B cell (primary cell): ENCODE data around the gene SHISA2. TPM values are rescaled to one million over a fixed set of nuclear protein-coding genes. Genes with fewer than 3 reads are reported as not detected.

Source experiments
- ATAC-seq: fragments of 200-7000 bp; cut with Tn5 transposase; one replicate; pipeline ENCODE4 v1.10.0; 2021; ENCODE audit warnings: low read depth, mild to moderate bottlenecking, moderate number of reproducible peaks, moderate library complexity
- CTCF ChIA-PET: fragments of 350-600 bp; sonication (Branson Sonifier 250); formaldehyde crosslinking; loops from one replicate; lab custom pipeline; 2021; ENCODE audit warnings: antibody characterized with exemption, inconsistent platforms; lab: Charles Lee
- POLR2A ChIA-PET: fragments of 350-600 bp; sonication (Branson Sonifier 250); formaldehyde crosslinking; loops from one replicate; lab custom pipeline; 2021; ENCODE audit warnings: antibody characterized with exemption; lab: Charles Lee
- DNase-seq: peaks from one replicate; pipeline ENCODE4 v3.0.0; 2013
- H2AFZ ChIP-seq: 2 replicates; pipeline ENCODE4 v1.6.1; 2012; ENCODE audit warnings: mild to moderate bottlenecking, low read depth, low read length; ENCODE audit not compliant: insufficient read depth, poor library complexity, severe bottlenecking
- H3K27ac ChIP-seq, 2 donors: 1 replicate in 1 of 2; 2 replicates in 1 of 2; pipeline ENCODE4 v1.5.1; 2012 to 2013; ENCODE audit warnings: low read length in 2 of 2, mild to moderate bottlenecking in 2 of 2, moderate library complexity in 1 of 2
- H3K27me3 ChIP-seq, 4 experiments: fragments of 200-600 bp in 1 of 4; sonication (generic) in 1 of 4; replicated peaks in 1 of 4; 1 replicate in 2 of 4; 2 replicates in 2 of 4; pipeline versions ENCODE4 v1.6.1 to v1.7.0; 2013 to 2016; ENCODE audit warnings: low read length in 3 of 4, mild to moderate bottlenecking in 2 of 4, mixed read lengths in 1 of 4, moderate library complexity in 1 of 4; ENCODE audit not compliant: insufficient read depth in 4 of 4, control insufficient read depth in 3 of 4; ENCODE audit errors: control extremely low read depth in 1 of 4
- H3K36me3 ChIP-seq, 2 experiments: replicated peaks in 1 of 2; 1 replicate in 1 of 2; 2 replicates in 1 of 2; pipeline versions ENCODE4 v1.6.1 to v1.7.1; 2013; ENCODE audit warnings: low read length in 1 of 2; ENCODE audit not compliant: insufficient read depth in 2 of 2, control insufficient read depth in 1 of 2; ENCODE audit errors: control extremely low read depth in 1 of 2, extremely low read depth in 1 of 2
- H3K4me1 ChIP-seq, 2 donors: fragments of 200-600 bp in 1 of 2; sonication (generic) in 1 of 2; 1 replicate in 1 of 2; 2 replicates in 1 of 2; pipeline versions ENCODE4 v1.5.1 to v1.6.1; 2013 to 2017; ENCODE audit warnings: low read length in 2 of 2; ENCODE audit not compliant: control insufficient read depth in 2 of 2, insufficient read depth in 2 of 2
- H3K4me2 ChIP-seq: replicated peaks from 2 replicates; pipeline ENCODE3; 2012; ENCODE audit warnings: mild to moderate bottlenecking, low read depth, low read length; ENCODE audit not compliant: poor library complexity, severe bottlenecking
- H3K4me3 ChIP-seq, 5 experiments: fragments of 200-600 bp in 1 of 5; sonication (generic) in 1 of 5; 1 replicate in 3 of 5; 2 replicates in 2 of 5; pipeline versions ENCODE4 v1.5.1 to v1.7.0; 2011 to 2016; ENCODE audit warnings: low read length in 4 of 5, mild to moderate bottlenecking in 4 of 5, low read depth in 2 of 5, control low read depth in 1 of 5, moderate library complexity in 1 of 5; ENCODE audit not compliant: insufficient read depth in 1 of 5; ENCODE audit errors: control extremely low read depth in 1 of 5, extremely low read depth in 1 of 5
- H3K79me2 ChIP-seq: fragments of 200-600 bp; sonication (generic); one replicate; pipeline ENCODE4 v1.6.0; 2016; ENCODE audit warnings: low read length; ENCODE audit not compliant: control insufficient read depth, insufficient read depth
- H3K9ac ChIP-seq: fragments of 200-600 bp; sonication (generic); 2 replicates; pipeline ENCODE4 v1.6.1; 2017; ENCODE audit warnings: mild to moderate bottlenecking, low read length, moderate library complexity
- H3K9me3 ChIP-seq, 3 donors: one replicate each; pipeline versions ENCODE4 v1.6.1 to v1.7.1; 2013; ENCODE audit warnings: low read length in 2 of 3; ENCODE audit not compliant: control insufficient read depth in 2 of 3, insufficient read depth in 1 of 3; ENCODE audit errors: control extremely low read depth in 1 of 3
- H4K20me1 ChIP-seq: 2 replicates; pipeline ENCODE4 v1.6.0; 2012; ENCODE audit warnings: mild to moderate bottlenecking, low read length; ENCODE audit not compliant: insufficient read depth, control insufficient read depth, poor library complexity, severe bottlenecking
- H3K27ac Mint-ChIP-seq: one replicate; pipeline ENCODE4 v1.8.0; 2021; ENCODE audit warnings: mixed read lengths
- H3K27me3 Mint-ChIP-seq: one replicate; pipeline ENCODE4 v1.8.0; 2021; ENCODE audit warnings: mixed read lengths
- H3K4me1 Mint-ChIP-seq: one replicate; pipeline ENCODE4 v1.8.0; 2021; ENCODE audit warnings: mixed read lengths
- H3K4me3 Mint-ChIP-seq: one replicate; pipeline ENCODE4 v1.8.0; 2021; ENCODE audit warnings: mixed read lengths
- H3K9me3 Mint-ChIP-seq: one replicate; pipeline ENCODE4 v1.8.0; 2022; ENCODE audit warnings: mixed read lengths; ENCODE audit not compliant: insufficient read depth
- CTCF ChIP-seq: fragments of 200-600 bp; IDR thresholded peaks from one replicate; pipeline ENCODE4 v1.8.0; 2022; ENCODE audit warnings: antibody characterized with exemption, mild to moderate bottlenecking
- EZH2 ChIP-seq: IDR thresholded peaks from 2 replicates; pipeline ENCODE4 v1.6.1; 2012; ENCODE audit warnings: borderline replicate concordance, low read depth, mild to moderate bottlenecking, moderate library complexity, low read length; ENCODE audit not compliant: insufficient read depth, poor library complexity, severe bottlenecking
- WGBS: methylation state at CpG from one replicate; pipeline ENCODE4 v1.1.5; 2013; ENCODE audit warnings: missing lambda C conversion rate; ENCODE audit not compliant: insufficient coverage; 5-methylcytosine and 5-hydroxymethylcytosine counted together
- intact Hi-C: fragments of 100-400 bp; cut with micrococcal nuclease; formaldehyde crosslinking; loops from one replicate; pipeline ENCODE4 v1.10.0; 2022
- polyA plus RNA-seq: library from polyadenylated mRNA; depleted of rRNA; stranded (reverse); fragments of >200 nt; gene quantifications from 2 replicates; pipeline ENCODE4 v1.2.3, GENCODE V29; 2012
- total RNA-seq, 2 donors: library from RNA; stranded (reverse); fragments of 120-200 nt in 1 of 2; gene quantifications; 1 replicate in 1 of 2; 2 replicates in 1 of 2; pipeline versions ENCODE4 v1.2.3 to v1.2.4, GENCODE V29; 2013 to 2022

SHISA2 gene
- total and polyA plus RNA-seq, 2 donors (not counting 1 experiment from before 2014, with no cell fraction given) = 0.03 TPM; not detected in 1

DNA sequence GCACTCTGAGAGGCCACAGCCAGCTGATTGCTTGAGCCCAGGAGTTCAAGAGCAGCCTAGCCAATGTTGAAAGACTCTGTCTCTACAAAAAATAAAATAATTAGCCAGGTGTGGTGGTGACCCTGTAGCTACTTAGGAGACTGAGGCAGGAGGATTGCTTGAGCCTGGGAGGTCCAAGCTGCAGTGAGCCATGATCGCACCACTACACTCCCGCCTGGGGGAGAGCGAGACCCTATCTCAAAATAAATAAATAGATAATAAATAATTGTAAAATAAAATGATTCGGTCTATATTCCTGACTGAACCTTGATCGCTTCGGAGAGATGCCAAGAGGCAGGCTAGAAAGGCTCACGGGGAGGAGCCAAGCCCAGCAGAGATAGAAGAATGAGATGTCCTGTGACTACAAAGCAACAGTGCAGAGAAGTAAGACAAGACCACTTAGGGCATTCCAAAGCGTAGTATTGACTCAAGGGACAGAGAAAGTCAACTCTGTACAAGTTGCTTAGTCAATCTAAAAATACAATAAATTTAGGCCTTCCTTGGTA, 12.8 kb downstream of the SHISA2 start:
- Histone ChIP-seq H3K4me2 (no peak overlapping the region), H4K20me1 (no peaks in the 10 kb centered on the region), H3K27me3 (no peaks in the 10 kb centered on the region), H3K9me3 (no peaks in the 10 kb centered on the region), H3K4me1 (no peaks in the 10 kb centered on the region), H3K79me2 (no peaks in the 10 kb centered on the region), H2AFZ (no peak overlapping the region), H3K9ac (no peak overlapping the region), H3K4me3 (no peak overlapping the region), H3K36me3 (no peaks in the 10 kb centered on the region), H3K27ac (no peak overlapping the region)
- DNase-seq = no peak
- WGBS = 96% methylated on average over 3 of the region's 8 CpGs
- no peak for ATAC-seq
- TF ChIP-seq CTCF (no peak), EZH2 (no peak)
- peaks cover 2% of the 10 kb centered on the region for H3K9me3 Mint-ChIP-seq
- H3K4me1 Mint-ChIP-seq = no peaks in the 10 kb centered on the region
- intact Hi-C loops = no loop called here
- no peak overlapping the region for H3K4me3 Mint-ChIP-seq
- ChIA-PET POLR2A (no interaction called here), CTCF (no interaction called here)
- H3K27ac Mint-ChIP-seq = no peak overlapping the region
- peaks cover 12% of the 10 kb centered on the region for H3K27me3 Mint-ChIP-seq

GRCh38 chr13:26037302-26037701, 14.5 kb downstream of the SHISA2 start:
- H3K9me3 ChIP-seq = no peaks in the 10 kb centered on the region
- WGBS = no CpG with 5 or more reads among the region's 2 CpGs
- intact Hi-C loops = no loop called here
- H3K79me2 ChIP-seq = no peaks in the 10 kb centered on the region
- no peaks in the 10 kb centered on the region for H4K20me1 ChIP-seq
- H3K27me3 Mint-ChIP-seq = peaks cover 17% of the 10 kb centered on the region
- no peak for DNase-seq
- ChIA-PET CTCF (no interaction called here), POLR2A (no interaction called here)
- peak; percentile 24 for TF ChIP-seq CTCF
- no peak for TF ChIP-seq EZH2
- H2AFZ ChIP-seq = no peak overlapping the region
- no peaks in the 10 kb centered on the region for H3K4me1 ChIP-seq
- no peaks in the 10 kb centered on the region for H3K27me3 ChIP-seq
- no peak overlapping the region for H3K27ac ChIP-seq
- H3K36me3 ChIP-seq = no peaks in the 10 kb centered on the region
- no peak overlapping the region for H3K4me3 Mint-ChIP-seq
- H3K27ac Mint-ChIP-seq = no peak overlapping the region
- no peaks in the 10 kb centered on the region for H3K4me1 Mint-ChIP-seq
- ATAC-seq = no peak
- H3K9me3 Mint-ChIP-seq = peaks cover 2% of the 10 kb centered on the region
- H3K4me2 ChIP-seq = no peak overlapping the region
- H3K9ac ChIP-seq = no peak overlapping the region
- no peak overlapping the region for H3K4me3 ChIP-seq
